AG04450 (cell line): ENCODE measurements around the gene LIPC. TPM values are rescaled to one million over a fixed set of nuclear protein-coding genes. Genes with fewer than 3 reads are reported as not detected.

Source experiments
- CTCF ChIA-PET: fragments of 300-600, 350-600 bp; formaldehyde crosslinking; extraction: SDS; loops from one replicate; lab custom pipeline; 2022; ENCODE audit warnings: antibody characterized with exemption, inconsistent platforms; lab: Charles Lee
- POLR2A ChIA-PET: fragments of 350-600 bp; formaldehyde crosslinking; extraction: SDS; loops from one replicate; lab custom pipeline; 2021; ENCODE audit warnings: antibody characterized with exemption, inconsistent platforms; lab: Yijun Ruan, JAX
- DNase-seq: peaks from one replicate; pipeline ENCODE4 v3.0.0-alpha.2; 2011; ENCODE audit warnings: low read depth, low spot score
- H3K27ac ChIP-seq: one replicate; pipeline ENCODE4 v1.5.1; 2012; ENCODE audit warnings: low read depth, low read length, control low read depth
- H3K27me3 ChIP-seq: one replicate; pipeline ENCODE4 v1.6.0; 2012; ENCODE audit warnings: low read length; ENCODE audit not compliant: control insufficient read depth, insufficient read depth
- H3K4me3 ChIP-seq: 2 replicates; pipeline ENCODE4 v1.5.1; 2011; ENCODE audit warnings: mild to moderate bottlenecking, low read depth, low read length, control low read depth
- H3K9me3 ChIP-seq: 2 replicates; pipeline ENCODE4 v1.5.1; 2012; ENCODE audit warnings: low read length; ENCODE audit not compliant: control insufficient read depth, insufficient read depth
- CTCF ChIP-seq: IDR thresholded peaks from 2 replicates; pipeline ENCODE4 v1.5.1; 2011; ENCODE audit warnings: low read depth, low read length, control low read depth, inconsistent platforms
- polyA plus RNA-seq: library from polyadenylated mRNA; depleted of rRNA; stranded (reverse); fragments of >200 nt; gene quantifications from 2 replicates; pipeline ENCODE4 v1.2.3, GENCODE V29; 2011

LIPC gene
- polyA plus RNA-seq, 1 experiment, result 0.82 TPM

- DNase-seq, result no peak
- ChIA-PET CTCF (no interaction called here), POLR2A (no interaction called here)
- no peak for TF ChIP-seq CTCF
- H3K27me3 ChIP-seq, result no peaks in the 10 kb centered on the region
- H3K9me3 ChIP-seq, result no peaks in the 10 kb centered on the region
- H3K27ac ChIP-seq, result no peak overlapping the region
- H3K4me3 ChIP-seq, result no peak overlapping the region
Measured at GRCh38 chr15:58605931-58606530, 174.2 kb downstream of the LIPC start.

- ChIA-PET POLR2A (no interaction called here), CTCF (no interaction called here)
- TF ChIP-seq CTCF, result no peak
- H3K27ac ChIP-seq, result no peak overlapping the region
- DNase-seq, result no peak
- no peaks in the 10 kb centered on the region for H3K9me3 ChIP-seq
- H3K27me3 ChIP-seq, result no peaks in the 10 kb centered on the region
- H3K4me3 ChIP-seq, result no peak overlapping the region
Measured at GRCh38 chr15:58606577-58607080, 174.8 kb downstream of the LIPC start.

GRCh38 chr15:58608129-58608590, 176.4 kb downstream of the LIPC start:
- peak overlapping the region; percentile 59 for H3K27ac ChIP-seq
- ChIA-PET POLR2A (no interaction called here), CTCF (interaction anchor here (1.3 kb wide), 1 partner anchor 380 kb away, joined by 5 read pairs; no protein-coding TSS in a partner anchor)
- H3K4me3 ChIP-seq, result peak overlapping the region; percentile 8; the same call in 1 of the 2 replicates
- no peaks in the 10 kb centered on the region for H3K27me3 ChIP-seq
- H3K9me3 ChIP-seq, result no peaks in the 10 kb centered on the region
- TF ChIP-seq CTCF, result no peak
- DNase-seq, result peak; percentile 62

GRCh38 chr15:58608711-58609110, 176.9 kb downstream of the LIPC start:
- H3K4me3 ChIP-seq, result no peak overlapping the region; the same call in 1 of the 2 replicates
- H3K27ac ChIP-seq, result no peak overlapping the region
- H3K9me3 ChIP-seq, result peaks cover 1% of the 10 kb centered on the region; the same call in 1 of the 2 replicates
- H3K27me3 ChIP-seq, result no peaks in the 10 kb centered on the region
- ChIA-PET POLR2A (interaction anchor here (0.6 kb wide), 1 partner anchor 141 kb away, joined by 4 read pairs; no protein-coding TSS in a partner anchor), CTCF (interaction anchor here (0.6 to 1.3 kb wide), 3 partner anchors 9 to 381 kb away, joined by 3 to 5 read pairs (median 3); no protein-coding TSS in a partner anchor)
- TF ChIP-seq CTCF, result no peak
- DNase-seq, result no peak
